ENCODE data around the gene TKT.

GRCh38 chr3:53225651-53226050 is 30.2 kb downstream of the TKT start:
- TF ChIP-seq, protein P1, sequence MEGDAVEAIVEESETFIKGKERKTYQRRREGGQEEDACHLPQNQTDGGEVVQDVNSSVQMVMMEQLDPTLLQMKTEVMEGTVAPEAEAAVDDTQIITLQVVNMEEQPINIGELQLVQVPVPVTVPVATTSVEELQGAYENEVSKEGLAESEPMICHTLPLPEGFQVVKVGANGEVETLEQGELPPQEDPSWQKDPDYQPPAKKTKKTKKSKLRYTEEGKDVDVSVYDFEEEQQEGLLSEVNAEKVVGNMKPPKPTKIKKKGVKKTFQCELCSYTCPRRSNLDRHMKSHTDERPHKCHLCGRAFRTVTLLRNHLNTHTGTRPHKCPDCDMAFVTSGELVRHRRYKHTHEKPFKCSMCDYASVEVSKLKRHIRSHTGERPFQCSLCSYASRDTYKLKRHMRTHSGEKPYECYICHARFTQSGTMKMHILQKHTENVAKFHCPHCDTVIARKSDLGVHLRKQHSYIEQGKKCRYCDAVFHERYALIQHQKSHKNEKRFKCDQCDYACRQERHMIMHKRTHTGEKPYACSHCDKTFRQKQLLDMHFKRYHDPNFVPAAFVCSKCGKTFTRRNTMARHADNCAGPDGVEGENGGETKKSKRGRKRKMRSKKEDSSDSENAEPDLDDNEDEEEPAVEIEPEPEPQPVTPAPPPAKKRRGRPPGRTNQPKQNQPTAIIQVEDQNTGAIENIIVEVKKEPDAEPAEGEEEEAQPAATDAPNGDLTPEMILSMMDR (IDR thresholded peaks at IDR 0.05) = no peak
- TF ChIP-seq POLR2A (IDR thresholded peaks at IDR 0.05) = no peak

All from testis (tissue), 2 donors.